HEK293 (cell line): ENCODE results near the gene CREB5.
A peak's percentile ranks its signal among the peaks of the same experiment; 100 is the strongest.

Experiments
- CTCF ChIA-PET: fragments of 350-600 bp; formaldehyde crosslinking; extraction: SDS; loops from one replicate; lab custom pipeline; 2021; ENCODE audit warnings: antibody characterized with exemption; lab: Yijun Ruan, JAX
- POLR2A ChIA-PET: fragments of 300-600 bp; formaldehyde crosslinking; extraction: SDS; loops from one replicate; lab custom pipeline; 2020; ENCODE audit warnings: antibody characterized with exemption, inconsistent platforms; lab: Yijun Ruan, JAX
- H3K27ac ChIP-seq: fragments of 200-500 bp; sonication (Bioruptor generic); 2 replicates; pipeline ENCODE4 v1.5.1; 2014; ENCODE audit warnings: low read depth, low read length, control low read depth, inconsistent platforms; ENCODE audit errors: extremely low read depth
- H3K36me3 ChIP-seq, 2 experiments: fragments of 200-500 bp in 1 of 2; sonication (Bioruptor generic) in 1 of 2; 1 replicate in 1 of 2; 2 replicates in 1 of 2; pipeline ENCODE4 v1.5.1; 2014 to 2017; ENCODE audit warnings: inconsistent platforms in 2 of 2, low read length in 2 of 2; ENCODE audit not compliant: control insufficient read depth in 2 of 2, insufficient read depth in 1 of 2
- H3K4me1 ChIP-seq: fragments of 200-500 bp; sonication (Bioruptor generic); 2 replicates; pipeline ENCODE4 v1.5.1; 2014; ENCODE audit warnings: mild to moderate bottlenecking, low read length, inconsistent platforms; ENCODE audit not compliant: control insufficient read depth, insufficient read depth
- H3K4me3 ChIP-seq: 2 replicates; pipeline ENCODE4 v1.5.1; 2011; ENCODE audit warnings: low read depth, mild to moderate bottlenecking, control low read depth, low read length, moderate library complexity
- H3K9me3 ChIP-seq: fragments of 200-500 bp; sonication (Bioruptor generic); 2 replicates; pipeline ENCODE4 v1.5.1; 2014; ENCODE audit warnings: low read depth, low read length, inconsistent platforms; ENCODE audit not compliant: control insufficient read depth, insufficient read depth
- EGR2 ChIP-seq: fragments of 450-650 bp; formaldehyde crosslinking; IDR thresholded peaks from 2 replicates; pipeline ENCODE4 v1.5.1; 2016; ENCODE audit warnings: low read depth, missing biosample characterization, missing genetic modification characterization
- KLF10 ChIP-seq: fragments of 450-650 bp; IDR thresholded peaks from 2 replicates; pipeline ENCODE4 v1.5.1; 2018; ENCODE audit warnings: missing biosample characterization, mild to moderate bottlenecking, missing genetic modification characterization
- SCRT1 ChIP-seq: fragments of 450-650 bp; formaldehyde crosslinking; IDR thresholded peaks from 2 replicates; pipeline ENCODE4 v1.5.1; 2016; ENCODE audit warnings: missing biosample characterization, missing genetic modification characterization, borderline replicate concordance
- SCRT2 ChIP-seq: fragments of 450-650 bp; formaldehyde crosslinking; IDR thresholded peaks from 2 replicates; pipeline ENCODE4 v1.5.1; 2016; ENCODE audit warnings: missing biosample characterization, missing genetic modification characterization
- SP3 ChIP-seq: fragments of 450-650 bp; formaldehyde crosslinking; IDR thresholded peaks from 2 replicates; pipeline ENCODE4 v1.5.1; 2016; ENCODE audit warnings: missing biosample characterization, missing genetic modification characterization
- ZBTB17 ChIP-seq: fragments of 450-650 bp; formaldehyde crosslinking; IDR thresholded peaks from 2 replicates; pipeline ENCODE4 v1.5.1; 2016; ENCODE audit warnings: missing biosample characterization, missing genetic modification characterization
- ZFHX2 ChIP-seq: fragments of 450-650 bp; formaldehyde crosslinking; conservative IDR thresholded peaks from 2 replicates; pipeline ENCODE4 v1.5.1; 2016; ENCODE audit warnings: missing biosample characterization, missing genetic modification characterization
- ZNF10 ChIP-seq: fragments of 450-650 bp; formaldehyde crosslinking; IDR thresholded peaks from 2 replicates; pipeline ENCODE4 v1.5.1; 2017; ENCODE audit warnings: missing biosample characterization, missing genetic modification characterization
- ZNF26 ChIP-seq: fragments of 450-650 bp; formaldehyde crosslinking; IDR thresholded peaks from 2 replicates; pipeline ENCODE4 v1.5.1; 2016; ENCODE audit warnings: missing biosample characterization, missing genetic modification characterization
- ZNF302 ChIP-seq: fragments of 450-650 bp; formaldehyde crosslinking; IDR thresholded peaks from 2 replicates; pipeline ENCODE4 v1.5.1; 2016; ENCODE audit warnings: missing biosample characterization, missing genetic modification characterization, low read depth
- ZNF335 ChIP-seq: fragments of 450-650 bp; formaldehyde crosslinking; conservative IDR thresholded peaks from 2 replicates; pipeline ENCODE4 v1.5.1; 2016; ENCODE audit warnings: missing biosample characterization, missing genetic modification characterization
- ZNF354C ChIP-seq: fragments of 450-650 bp; formaldehyde crosslinking; IDR thresholded peaks from 2 replicates; pipeline ENCODE4 v1.5.1; 2016; ENCODE audit warnings: missing biosample characterization, missing genetic modification characterization, low read depth, borderline replicate concordance
- ZNF366 ChIP-seq: fragments of 450-650 bp; formaldehyde crosslinking; conservative IDR thresholded peaks from 2 replicates; pipeline ENCODE4 v1.5.1; 2016; ENCODE audit warnings: missing biosample characterization, missing genetic modification characterization
- ZNF416 ChIP-seq: fragments of 450-650 bp; formaldehyde crosslinking; IDR thresholded peaks from 2 replicates; pipeline ENCODE4 v1.5.1; 2016; ENCODE audit warnings: missing biosample characterization, missing genetic modification characterization
- ZNF48 ChIP-seq: fragments of 450-650 bp; formaldehyde crosslinking; IDR thresholded peaks from 2 replicates; pipeline ENCODE4 v1.5.1; 2016; ENCODE audit warnings: missing biosample characterization, missing genetic modification characterization
- ZNF544 ChIP-seq: fragments of 450-650 bp; formaldehyde crosslinking; IDR thresholded peaks from 2 replicates; pipeline ENCODE4 v1.5.0; 2017; ENCODE audit warnings: missing biosample characterization, missing genetic modification characterization
- ZNF707 ChIP-seq: fragments of 450-650 bp; formaldehyde crosslinking; IDR thresholded peaks from 2 replicates; pipeline ENCODE4 v1.5.1; 2016; ENCODE audit warnings: missing biosample characterization, missing genetic modification characterization
- ZNF768 ChIP-seq: fragments of 450-650 bp; formaldehyde crosslinking; IDR thresholded peaks from 2 replicates; pipeline ENCODE4 v1.5.1; 2018; ENCODE audit warnings: missing biosample characterization, mild to moderate bottlenecking, missing genetic modification characterization
- ZNF777 ChIP-seq: fragments of 450-650 bp; formaldehyde crosslinking; IDR thresholded peaks from 2 replicates; pipeline ENCODE4 v1.5.1; 2017; ENCODE audit warnings: missing biosample characterization, missing genetic modification characterization, borderline replicate concordance
- ZXDB ChIP-seq: fragments of 450-650 bp; formaldehyde crosslinking; IDR thresholded peaks from 2 replicates; pipeline ENCODE4 v1.5.1; 2016; ENCODE audit warnings: missing biosample characterization, missing genetic modification characterization

CREB5 gene

GRCh38 chr7:28483112-28483511 lies 70.8 kb downstream of the CREB5 start:
- ChIA-PET POLR2A (no interaction called here), CTCF (no interaction called here)
- Histone ChIP-seq H3K27ac (no peak overlapping the region), H3K4me1 (peaks cover 35% of the 10 kb centered on the region), H3K4me3 (no peak overlapping the region), H3K36me3 (no peaks in the 10 kb centered on the region), H3K9me3 (no peaks in the 10 kb centered on the region)
- TF ChIP-seq ZBTB17 = peak; percentile 9; the same call in 1 of the 2 replicates
- no peak for TF ChIP-seq ZNF10

DNA sequence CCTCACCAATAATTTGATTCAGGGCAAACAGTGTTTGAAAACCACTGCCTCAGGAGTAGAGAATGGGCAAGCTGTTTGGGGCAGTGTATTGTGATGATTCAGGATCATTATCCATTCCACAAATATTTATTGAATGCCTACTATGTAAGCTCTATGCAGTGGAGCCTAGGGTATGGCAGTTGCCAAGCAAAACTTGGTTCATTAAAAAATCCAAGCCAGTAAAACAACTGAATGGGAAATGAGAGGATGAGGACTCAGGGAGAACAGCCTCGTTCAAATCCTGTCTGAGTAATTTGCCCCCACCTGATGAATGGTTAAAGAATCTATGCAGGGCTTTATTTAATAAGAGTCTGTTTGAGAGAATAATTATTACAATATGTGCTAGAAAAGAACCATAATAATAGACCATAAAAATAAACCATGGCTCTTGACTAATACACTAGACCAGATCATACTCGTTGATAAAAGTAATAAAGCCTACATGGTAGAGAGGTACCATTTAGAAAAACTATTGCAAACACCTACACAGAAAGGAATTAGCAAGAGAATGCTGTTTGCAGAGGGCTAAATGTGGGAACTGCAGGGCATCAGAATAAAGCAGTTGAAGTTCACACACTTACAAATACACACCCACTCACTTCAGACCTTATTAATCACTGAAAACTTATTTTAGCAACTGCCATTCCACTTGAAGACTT lies 71.7 kb downstream of the CREB5 start:
- TF ChIP-seq SCRT2 (tag by site-specific recombination) (0 out of 2 replicates have a peak, but pooled peaks have one; percentile 29), ZNF768 (tag by site-specific recombination) (no peak), ZFHX2 (tag by site-specific recombination) (peak; percentile 72), EGR2 (tag by site-specific recombination) (peak; percentile 58; the same call in 1 of the 2 replicates)
- ChIA-PET CTCF (no interaction called here), POLR2A (no interaction called here)
- Histone ChIP-seq H3K4me1 (peaks cover 39% of the 10 kb centered on the region), H3K27ac (no peak overlapping the region), H3K9me3 (no peaks in the 10 kb centered on the region), H3K36me3 (no peaks in the 10 kb centered on the region), H3K4me3 (no peak overlapping the region)

GRCh38 chr7:28484606-28484935 lies 72.3 kb downstream of the CREB5 start:
- H3K27ac ChIP-seq = no peak overlapping the region
- CTCF ChIA-PET = no interaction called here
- H3K9me3 ChIP-seq = no peaks in the 10 kb centered on the region
- H3K4me3 ChIP-seq = no peak overlapping the region
- TF ChIP-seq KLF10 (tag by site-specific recombination) = no peak
- TF ChIP-seq ZNF707 (tag by site-specific recombination) = no peak
- no peak for TF ChIP-seq ZNF26 (tag by site-specific recombination)
- no peak for TF ChIP-seq SP3 (tag by site-specific recombination)
- TF ChIP-seq ZXDB (tag by site-specific recombination) = no peak
- no peak for TF ChIP-seq ZNF544 (tag by site-specific recombination)
- TF ChIP-seq ZNF354C (tag by site-specific recombination) = no peak
- TF ChIP-seq ZNF777 (tag by site-specific recombination) = no peak
- TF ChIP-seq ZNF416 (tag by site-specific recombination) = no peak
- TF ChIP-seq ZNF335 (tag by site-specific recombination) = no peak
- no peak for TF ChIP-seq ZNF48
- no peak for TF ChIP-seq ZNF366 (tag by site-specific recombination)
- no peaks in the 10 kb centered on the region for H3K36me3 ChIP-seq
- POLR2A ChIA-PET = no interaction called here
- peaks cover 39% of the 10 kb centered on the region for H3K4me1 ChIP-seq

DNA sequence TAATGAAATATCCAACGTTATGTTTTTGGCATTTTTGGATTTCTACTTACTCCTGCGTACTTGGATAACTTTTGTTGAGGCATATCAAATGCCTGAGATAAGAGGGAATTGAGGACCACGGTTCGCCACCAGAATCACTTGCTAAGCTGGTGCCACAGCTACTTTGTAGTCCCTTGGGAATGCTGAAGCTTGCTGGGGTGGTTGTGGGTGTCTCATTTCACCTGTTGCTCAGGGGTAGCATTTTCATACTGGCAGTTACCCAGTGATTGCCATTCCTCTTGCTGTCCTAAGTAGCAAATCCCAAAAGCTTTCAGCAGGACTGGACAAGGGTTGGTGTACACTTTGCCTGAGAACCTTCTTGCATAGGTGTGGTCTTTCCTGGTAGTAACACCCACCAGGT lies 75.2 kb downstream of the CREB5 start:
- peak; percentile 81; the same call in 1 of the 2 replicates for TF ChIP-seq SCRT1 (tag by site-specific recombination)
- TF ChIP-seq ZNF302 = no peak
- peak; percentile 94 for TF ChIP-seq SCRT2 (tag by site-specific recombination)
- CTCF ChIA-PET = interaction anchor here (1.5 kb wide), 1 partner anchor 139 kb away, joined by 3 read pairs; no protein-coding TSS in a partner anchor

More for the DNA sequence above, 75.2 kb downstream of the CREB5 start:
- Histone ChIP-seq H3K9me3 (no peaks in the 10 kb centered on the region), H3K4me3 (no peak overlapping the region), H3K4me1 (peaks cover 30% of the 10 kb centered on the region), H3K36me3 (no peaks in the 10 kb centered on the region), H3K27ac (no peak overlapping the region; the same call in 1 of the 2 replicates)
- POLR2A ChIA-PET = no interaction called here
